Measurements from ENCODE around the gene ABR.

ABR gene

DNA sequence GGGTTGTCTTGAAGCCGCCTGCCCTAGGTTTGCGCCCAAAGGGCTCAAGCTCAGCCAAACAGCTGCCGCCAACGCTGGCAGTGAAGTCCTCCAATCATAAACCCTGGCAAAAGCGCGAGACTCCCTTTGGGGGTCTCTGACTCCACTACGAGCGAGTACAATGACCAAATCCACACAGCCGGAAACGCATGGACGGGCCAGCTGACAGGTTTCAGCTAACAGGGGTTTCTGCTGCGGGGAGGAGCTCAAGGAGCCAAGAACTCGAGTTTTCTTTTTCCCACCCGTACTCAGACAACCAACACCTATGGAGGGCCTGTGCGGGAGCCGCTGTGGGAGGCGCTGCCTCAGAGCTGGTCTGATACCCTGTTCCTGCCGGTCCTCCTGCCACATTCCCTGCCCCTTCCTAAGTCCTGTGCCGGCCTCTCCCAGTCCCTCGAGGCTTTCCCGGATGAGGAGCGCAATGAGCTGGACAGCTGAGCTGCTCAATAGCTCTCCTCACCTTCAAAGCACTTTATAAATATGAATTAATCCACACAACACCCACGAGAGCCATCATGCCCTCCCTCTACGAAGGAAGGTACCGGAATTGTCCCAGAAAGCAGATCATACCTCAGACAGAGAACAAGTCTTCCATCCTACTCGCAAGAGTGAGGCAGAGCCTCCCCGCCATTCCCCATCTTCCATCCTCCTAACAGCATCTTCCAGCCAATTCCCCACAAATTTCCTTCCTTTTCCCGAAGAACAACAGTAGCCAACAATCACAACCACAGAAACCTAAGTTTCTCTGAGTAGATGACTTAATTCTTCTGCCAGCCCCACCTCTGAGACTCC is 6.1 kb downstream of the ABR start:
- Histone ChIP-seq H3K9me3 (ENCODE audit: control insufficient read depth, insufficient read depth, low read length) (no peaks in the 10 kb centered on the region), H3K4me1 (ENCODE audit: insufficient read depth, low read length) (peaks cover 4% of the 10 kb centered on the region; the same call in 1 of the 2 replicates), H3K36me3 (ENCODE audit: insufficient read depth, low read length) (no peaks in the 10 kb centered on the region), H3K9ac (ENCODE audit: low read depth, low read length) (no peak overlapping the region)

DNA sequence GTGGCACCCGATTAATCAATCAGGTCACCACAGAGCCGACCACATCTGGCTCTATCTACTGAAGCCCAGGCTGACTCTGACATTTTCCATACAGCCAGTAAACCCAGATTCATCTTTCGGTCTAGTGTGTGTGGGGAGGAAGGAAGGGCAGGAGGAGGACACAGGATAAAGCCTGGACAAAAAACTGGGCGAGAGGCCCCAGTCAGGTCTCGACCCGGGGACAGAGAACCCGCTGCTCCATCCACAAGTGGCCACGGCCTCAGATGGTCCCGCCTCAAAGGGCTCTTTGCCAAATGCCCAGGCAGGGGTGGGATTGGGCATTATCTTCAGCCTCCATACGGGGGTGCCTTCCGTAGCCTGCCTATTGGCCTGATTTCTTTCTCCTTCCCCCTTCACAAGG is 7.8 kb downstream of the ABR start:
- Histone ChIP-seq H3K4me1 (ENCODE audit: insufficient read depth, low read length) (peaks cover 2% of the 10 kb centered on the region; the same call in 1 of the 2 replicates), H3K36me3 (ENCODE audit: insufficient read depth, low read length) (no peaks in the 10 kb centered on the region), H3K9me3 (ENCODE audit: control insufficient read depth, insufficient read depth, low read length) (no peaks in the 10 kb centered on the region), H3K9ac (ENCODE audit: low read depth, low read length) (no peak overlapping the region)

DNA sequence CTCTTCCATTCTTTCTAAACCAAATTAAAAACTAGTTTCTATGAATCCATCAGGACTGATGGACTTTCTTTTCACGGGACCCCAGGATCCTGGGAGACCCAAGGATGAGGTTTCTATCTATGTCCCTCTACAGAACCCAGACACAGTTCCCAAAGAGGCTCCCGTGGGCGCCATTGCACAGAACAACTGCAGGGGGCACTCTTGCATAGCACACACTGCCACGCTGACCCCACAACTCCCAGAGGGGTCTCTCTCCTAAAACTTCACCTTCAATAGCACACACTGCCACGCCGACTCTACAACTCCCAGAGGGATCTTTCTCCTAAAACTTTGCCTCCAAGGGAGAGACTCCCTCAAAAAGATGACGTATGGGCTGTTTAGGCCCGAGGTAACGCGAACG is 9.0 kb downstream of the ABR start:
- Histone ChIP-seq H3K9me3 (ENCODE audit: control insufficient read depth, insufficient read depth, low read length) (no peaks in the 10 kb centered on the region), H3K36me3 (ENCODE audit: insufficient read depth, low read length) (no peaks in the 10 kb centered on the region), H3K4me1 (ENCODE audit: insufficient read depth, low read length) (no peaks in the 10 kb centered on the region), H3K9ac (ENCODE audit: low read depth, low read length) (no peak overlapping the region)

DNA sequence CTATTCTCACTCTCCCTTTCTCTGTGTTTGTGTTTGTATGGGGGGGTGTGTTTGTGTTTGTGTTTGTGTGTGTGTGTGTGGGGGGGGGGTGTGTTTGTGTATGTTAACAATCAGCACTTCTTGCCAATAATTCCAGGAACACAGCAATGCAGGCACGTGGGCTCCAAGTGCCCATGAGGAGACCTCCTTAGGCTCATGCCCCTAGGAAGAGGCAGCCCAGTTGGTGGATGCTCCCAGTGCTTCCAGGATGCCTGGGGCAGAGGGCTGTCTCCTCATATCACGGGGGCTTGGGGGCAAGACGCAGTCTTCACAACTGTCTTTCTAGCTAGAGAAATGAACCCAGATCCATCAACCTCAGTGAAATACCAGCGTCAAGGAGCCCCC is 9.9 kb downstream of the ABR start:
- Histone ChIP-seq H3K4me1 (ENCODE audit: insufficient read depth, low read length) (no peaks in the 10 kb centered on the region), H3K36me3 (ENCODE audit: insufficient read depth, low read length) (no peaks in the 10 kb centered on the region), H3K9ac (ENCODE audit: low read depth, low read length) (no peak overlapping the region), H3K9me3 (ENCODE audit: control insufficient read depth, insufficient read depth, low read length) (no peaks in the 10 kb centered on the region)

DNA sequence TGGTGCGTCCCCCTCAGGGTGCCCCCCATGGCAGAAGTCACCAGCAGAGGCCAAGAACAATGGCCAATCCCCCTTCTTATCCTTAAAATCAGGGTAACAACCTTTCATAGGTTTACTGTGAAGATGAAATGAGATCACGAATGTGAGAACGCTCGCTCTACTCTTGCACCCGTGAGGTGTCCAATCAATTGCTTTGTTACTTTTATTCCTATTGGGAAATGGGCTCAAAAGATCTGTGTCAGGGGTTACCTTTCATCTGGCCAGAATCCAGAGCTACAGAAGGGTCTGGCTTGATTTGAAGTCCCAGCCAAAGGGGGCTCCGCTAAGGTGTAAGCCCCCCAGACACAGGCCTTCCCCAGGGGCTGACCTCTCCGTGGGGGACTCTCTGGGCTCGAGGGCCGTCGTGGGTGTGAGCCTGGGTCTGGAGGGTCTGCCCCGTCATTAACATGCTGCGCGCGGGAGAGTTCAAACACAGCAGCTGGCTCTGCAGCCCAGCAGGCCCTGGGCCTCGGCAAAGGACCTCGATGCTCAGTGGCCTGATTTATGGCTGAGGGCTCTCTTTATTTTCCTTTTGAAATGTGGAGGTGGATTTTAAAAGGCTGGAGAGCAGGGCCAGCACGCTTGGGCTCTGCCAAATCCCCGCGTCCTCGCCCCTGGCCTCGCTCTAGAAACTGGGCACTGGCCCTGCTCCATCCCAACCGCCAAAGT is 10.4 kb downstream of the ABR start:
- Histone ChIP-seq H3K9me3 (ENCODE audit: control insufficient read depth, insufficient read depth, low read length) (no peaks in the 10 kb centered on the region), H3K36me3 (ENCODE audit: insufficient read depth, low read length) (no peaks in the 10 kb centered on the region), H3K9ac (ENCODE audit: low read depth, low read length) (no peak overlapping the region), H3K4me1 (ENCODE audit: insufficient read depth, low read length) (no peaks in the 10 kb centered on the region)

DNA sequence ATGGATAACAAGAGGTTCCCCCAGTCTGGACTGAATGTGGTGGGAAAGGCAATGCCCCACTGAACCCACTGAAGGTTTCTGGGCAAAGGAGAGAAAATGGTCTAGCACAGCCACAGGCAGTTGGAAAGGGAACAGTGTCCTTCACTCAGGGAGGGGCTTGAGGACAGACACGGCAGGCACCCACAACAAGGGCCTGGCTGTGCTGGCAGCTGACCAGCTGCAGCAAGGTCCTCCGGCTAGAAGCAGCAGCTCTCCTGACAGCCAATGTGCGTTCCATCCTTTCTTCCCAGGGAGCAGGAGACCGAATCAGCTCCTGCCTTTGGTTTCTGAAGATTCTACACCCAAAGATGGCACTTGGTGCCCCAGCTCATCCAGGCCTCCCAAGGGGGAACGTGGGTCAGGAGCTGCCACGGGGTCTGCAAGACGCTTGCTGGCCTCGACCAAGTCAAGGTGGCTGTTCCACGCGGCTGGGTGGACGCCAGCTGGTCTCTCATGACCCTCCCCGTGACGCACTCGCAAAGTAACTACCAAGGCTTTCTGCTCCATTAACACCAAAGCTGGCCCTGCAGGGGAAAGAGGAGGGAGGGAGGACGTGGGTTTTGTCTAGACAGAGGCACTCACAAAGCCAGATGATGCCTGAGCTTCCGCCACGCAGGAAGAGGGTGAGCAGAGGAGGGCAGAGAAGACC is 11.1 kb downstream of the ABR start:
- Histone ChIP-seq H3K9me3 (ENCODE audit: control insufficient read depth, insufficient read depth, low read length) (no peaks in the 10 kb centered on the region), H3K36me3 (ENCODE audit: insufficient read depth, low read length) (no peaks in the 10 kb centered on the region), H3K9ac (ENCODE audit: low read depth, low read length) (no peak overlapping the region), H3K4me1 (ENCODE audit: insufficient read depth, low read length) (no peaks in the 10 kb centered on the region)

DNA sequence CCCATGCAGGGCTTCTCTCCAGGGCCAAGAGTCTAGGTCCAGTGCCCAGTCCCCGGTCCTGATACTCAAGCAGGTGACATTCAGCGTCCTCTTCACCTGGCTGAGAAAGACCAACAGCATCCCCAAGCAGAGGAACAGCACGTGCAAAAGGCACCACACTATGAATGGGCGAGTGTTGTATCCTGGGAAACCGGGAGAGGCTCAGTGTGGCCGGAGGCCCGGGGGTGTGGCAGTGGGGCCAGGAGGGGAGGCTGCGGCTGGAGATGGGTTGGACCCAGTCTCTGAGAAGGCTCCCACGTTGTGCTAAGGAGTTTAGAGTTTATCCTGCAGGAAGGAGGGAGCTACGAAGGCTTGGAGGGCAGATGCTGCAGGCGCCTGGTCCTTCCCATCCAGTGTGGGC is 13.5 kb downstream of the ABR start:
- Histone ChIP-seq H3K9ac (ENCODE audit: low read depth, low read length) (no peak overlapping the region), H3K36me3 (ENCODE audit: insufficient read depth, low read length) (no peaks in the 10 kb centered on the region), H3K4me1 (ENCODE audit: insufficient read depth, low read length) (no peaks in the 10 kb centered on the region), H3K9me3 (ENCODE audit: control insufficient read depth, insufficient read depth, low read length) (no peaks in the 10 kb centered on the region)

DNA sequence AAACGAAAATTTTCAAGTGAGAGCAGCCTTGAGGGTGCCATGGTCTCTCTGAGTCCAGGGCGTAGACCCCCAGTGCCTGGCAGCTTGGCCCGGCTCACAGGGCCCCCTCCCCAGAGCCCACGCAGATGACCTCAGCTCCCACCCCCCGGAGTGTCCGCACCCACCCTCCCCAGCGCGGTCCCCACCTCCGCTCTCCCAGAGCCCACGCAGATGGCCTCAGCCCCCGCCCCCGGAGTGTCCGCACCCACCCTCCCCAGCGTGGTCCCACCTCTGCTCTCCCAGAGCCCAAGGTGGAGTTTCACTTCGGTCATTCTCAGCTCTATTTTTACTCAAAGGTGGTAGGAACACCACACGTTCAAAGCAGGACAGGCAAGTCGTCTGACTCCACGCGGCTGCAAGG is 13.9 kb downstream of the ABR start:
- no peaks in the 10 kb centered on the region for H3K4me1 ChIP-seq (ENCODE audit: insufficient read depth, low read length)
- H3K9ac ChIP-seq (ENCODE audit: low read depth, low read length): no peak overlapping the region
- H3K36me3 ChIP-seq (ENCODE audit: insufficient read depth, low read length): no peaks in the 10 kb centered on the region
- H3K9me3 ChIP-seq (ENCODE audit: control insufficient read depth, insufficient read depth, low read length): no peaks in the 10 kb centered on the region

DNA sequence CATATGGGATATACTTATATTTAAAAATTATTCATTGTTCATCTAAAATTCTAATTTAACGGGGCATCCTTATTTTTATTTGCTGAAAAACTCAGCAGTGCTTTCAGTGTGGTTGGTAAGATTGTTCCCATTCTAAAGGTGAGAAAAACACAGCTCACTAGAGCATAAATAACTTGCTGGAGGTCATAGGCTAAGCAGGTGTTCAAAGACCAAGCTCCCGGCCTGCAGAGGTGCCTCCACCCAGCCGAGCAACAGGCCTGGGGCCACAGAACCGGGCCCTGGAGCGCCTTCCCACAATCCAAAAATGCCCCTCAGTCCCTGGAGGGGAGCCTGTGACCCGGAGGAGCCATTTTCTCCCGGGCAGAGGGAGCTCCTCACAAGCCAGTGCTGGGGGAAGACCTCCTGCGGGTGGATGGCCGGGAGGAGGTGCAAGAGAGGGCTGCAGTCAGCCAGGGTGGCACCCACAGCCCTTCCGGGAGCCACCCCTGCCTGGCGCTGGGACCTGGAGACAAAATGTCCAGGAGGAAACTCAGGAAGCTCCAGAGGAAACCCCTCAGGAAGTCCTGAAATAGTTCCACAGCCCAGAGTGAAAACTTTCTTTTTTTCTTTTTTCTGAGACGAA is 14.7 kb downstream of the ABR start:
- H3K9ac ChIP-seq (ENCODE audit: low read depth, low read length): no peak overlapping the region
- H3K9me3 ChIP-seq (ENCODE audit: control insufficient read depth, insufficient read depth, low read length): no peaks in the 10 kb centered on the region
- no peaks in the 10 kb centered on the region for H3K36me3 ChIP-seq (ENCODE audit: insufficient read depth, low read length)
- peaks cover 5% of the 10 kb centered on the region; the same call in 1 of the 2 replicates for H3K4me1 ChIP-seq (ENCODE audit: insufficient read depth, low read length)

DNA sequence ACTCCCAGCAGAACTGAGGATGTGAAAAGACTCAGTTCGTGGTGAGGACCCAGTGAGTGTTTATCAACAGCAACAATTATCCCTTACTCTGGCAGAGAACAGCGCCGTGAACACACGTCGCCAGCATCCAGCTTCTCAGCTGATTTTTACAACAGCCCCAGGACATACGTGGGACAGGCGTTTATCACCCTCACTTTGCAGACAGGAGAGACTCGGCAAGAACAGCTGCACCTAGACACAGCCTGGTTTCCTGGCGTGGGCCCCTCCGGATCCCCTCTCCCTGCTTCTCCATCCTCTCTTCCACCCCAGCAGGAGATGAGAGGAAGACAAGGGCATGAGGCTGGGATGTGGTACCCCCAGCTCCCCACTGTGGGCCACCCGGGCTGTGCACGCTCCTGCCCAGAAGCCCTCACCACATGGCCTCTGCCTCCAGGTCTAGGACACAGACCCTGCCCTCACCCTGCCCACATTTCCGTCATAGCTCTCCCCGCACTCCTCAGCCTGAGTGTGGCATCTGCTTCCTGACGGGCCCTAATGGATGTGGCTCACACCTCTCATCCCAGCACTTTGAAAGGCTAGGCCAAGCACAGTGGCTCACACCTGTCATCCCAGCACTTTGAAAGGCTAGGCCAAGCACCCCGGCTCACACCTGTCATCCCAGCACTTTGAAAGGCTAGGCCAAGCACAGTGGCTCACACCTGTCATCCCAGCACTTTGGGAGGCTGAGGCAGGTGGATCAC is 17.5 kb downstream of the ABR start:
- no peak overlapping the region for H3K9ac ChIP-seq (ENCODE audit: low read depth, low read length)
- H3K4me1 ChIP-seq (ENCODE audit: insufficient read depth, low read length): peaks cover 5% of the 10 kb centered on the region; the same call in 1 of the 2 replicates
- no peaks in the 10 kb centered on the region for H3K9me3 ChIP-seq (ENCODE audit: control insufficient read depth, insufficient read depth, low read length)
- H3K36me3 ChIP-seq (ENCODE audit: insufficient read depth, low read length): no peaks in the 10 kb centered on the region

DNA sequence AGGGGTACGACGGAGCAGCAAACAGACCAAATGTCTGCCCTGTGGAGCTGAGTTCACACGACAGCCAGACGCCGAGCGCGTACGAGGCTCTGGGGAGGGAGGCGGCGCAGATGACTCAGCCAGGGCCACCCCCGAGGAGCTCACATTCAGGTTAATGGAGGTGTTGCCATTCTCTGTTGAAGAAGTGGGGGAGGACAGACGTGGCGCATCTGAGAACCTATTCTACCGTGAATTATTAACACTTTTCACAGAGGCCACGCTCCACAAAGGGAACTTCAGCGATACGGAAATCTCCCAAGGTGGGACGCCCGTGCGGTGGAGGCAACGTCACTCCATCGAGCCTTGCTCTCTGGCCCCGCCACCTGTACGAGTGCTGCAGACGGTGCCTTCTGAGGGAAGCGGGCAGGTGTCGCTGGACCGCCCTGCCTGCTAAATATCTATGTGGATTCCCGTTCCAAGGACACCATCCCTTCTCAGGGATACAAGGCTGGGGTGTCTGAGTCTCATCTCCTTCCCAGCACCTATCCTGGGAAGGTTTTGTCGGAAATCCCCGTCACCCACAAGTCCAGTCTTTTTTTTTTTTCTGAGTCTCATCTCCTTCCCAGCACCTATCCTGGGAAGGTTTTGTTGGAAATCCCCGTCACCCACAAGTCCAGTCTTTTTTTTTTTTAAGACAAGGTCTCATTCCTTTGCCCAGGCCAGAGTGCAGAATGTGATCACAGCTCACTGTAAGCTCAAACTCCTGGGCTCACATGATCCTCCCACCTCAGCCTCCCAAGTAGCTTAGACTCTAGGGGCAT is 19.0 kb downstream of the ABR start:
- Histone ChIP-seq H3K36me3 (ENCODE audit: insufficient read depth, low read length) (no peaks in the 10 kb centered on the region), H3K9ac (ENCODE audit: low read depth, low read length) (peak overlapping the region; percentile 46; the same call in 1 of the 2 replicates), H3K9me3 (ENCODE audit: control insufficient read depth, insufficient read depth, low read length) (no peaks in the 10 kb centered on the region), H3K4me1 (ENCODE audit: insufficient read depth, low read length) (peaks cover 5% of the 10 kb centered on the region; the same call in 1 of the 2 replicates)

DNA sequence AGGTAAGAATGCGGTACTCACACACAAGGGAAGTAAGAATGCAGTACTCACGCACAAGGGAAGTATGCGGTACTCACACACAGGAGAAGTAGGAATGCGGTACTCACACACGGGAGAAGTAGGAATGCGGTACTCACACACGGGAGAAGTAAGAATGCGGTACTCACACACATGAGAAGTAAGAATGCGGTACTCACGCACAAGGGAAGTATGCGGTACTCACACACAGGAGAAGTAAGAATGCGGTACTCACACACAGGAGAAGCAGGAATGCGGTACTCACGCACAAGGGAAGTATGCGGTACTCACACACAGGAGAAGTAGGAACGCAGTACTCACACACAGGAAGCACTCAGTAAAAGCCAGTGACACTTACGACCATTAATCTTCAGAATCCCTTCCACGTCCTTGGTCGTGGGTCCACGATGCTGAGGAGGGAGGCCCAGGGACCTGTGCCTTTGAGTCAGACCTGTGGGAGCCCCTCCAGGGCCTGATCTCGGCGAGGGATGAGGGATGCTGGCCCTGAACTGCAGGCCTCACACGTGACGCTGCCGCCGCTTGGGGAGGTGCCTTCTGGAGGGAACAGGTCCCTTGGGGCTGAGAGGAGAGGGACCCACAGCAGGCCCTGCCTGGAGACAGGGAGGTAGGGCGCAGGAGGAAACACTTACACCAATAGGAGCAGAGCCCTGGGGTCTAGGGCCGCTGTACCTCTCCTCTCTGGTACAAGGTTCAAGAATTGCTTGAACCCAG is 20.2 kb downstream of the ABR start:
- Histone ChIP-seq H3K9ac (ENCODE audit: low read depth, low read length) (no peak overlapping the region), H3K4me1 (ENCODE audit: insufficient read depth, low read length) (peaks cover 5% of the 10 kb centered on the region; the same call in 1 of the 2 replicates), H3K9me3 (ENCODE audit: control insufficient read depth, insufficient read depth, low read length) (no peaks in the 10 kb centered on the region), H3K36me3 (ENCODE audit: insufficient read depth, low read length) (no peaks in the 10 kb centered on the region)

DNA sequence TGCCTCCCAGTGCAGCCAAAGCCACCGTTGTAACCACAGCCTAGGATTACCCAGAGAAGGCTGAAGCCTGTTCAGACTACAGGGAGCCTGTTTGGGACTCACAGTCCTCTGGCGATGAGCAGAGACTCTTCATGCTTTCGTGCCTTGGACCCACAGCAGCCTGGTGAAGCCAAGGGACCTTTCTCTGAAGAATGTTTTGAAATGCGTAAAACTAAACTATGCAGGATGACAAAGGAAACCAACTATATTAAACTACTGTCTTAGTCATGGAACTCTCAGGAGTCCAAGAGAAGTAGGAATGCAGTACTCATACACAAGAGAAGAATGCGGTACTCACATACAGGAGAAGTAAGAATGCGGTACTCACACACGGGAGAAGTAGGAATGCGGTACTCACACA is 20.9 kb downstream of the ABR start:
- Histone ChIP-seq H3K9me3 (ENCODE audit: control insufficient read depth, insufficient read depth, low read length) (no peaks in the 10 kb centered on the region), H3K36me3 (ENCODE audit: insufficient read depth, low read length) (no peaks in the 10 kb centered on the region), H3K4me1 (ENCODE audit: insufficient read depth, low read length) (peaks cover 7% of the 10 kb centered on the region; the same call in 1 of the 2 replicates), H3K9ac (ENCODE audit: low read depth, low read length) (no peak overlapping the region)

Data from ES-I3 (cell line).